Body of pancreas (tissue), 4 donors: Measurements from ENCODE around the gene NOP16. TPM values are rescaled to one million over a fixed set of nuclear protein-coding genes. Genes with fewer than 3 reads are reported as not detected.

ENCODE experiments used
- ATAC-seq: fragments of 150-250 bp; one replicate; pipeline ENCODE4 v1.9.1; 2016
- DNase-seq, 4 donors: peaks; one replicate each; pipeline ENCODE4 v3.0.0-alpha.2; 2019
- H3K27ac ChIP-seq, 4 donors: fragments of 200-600 bp; sonication (generic); 1 replicate in 3 of 4; 2 replicates in 1 of 4; pipeline versions ENCODE4 v1.5.1 to v1.6.1; 2016 to 2019; ENCODE audit warnings: mild to moderate bottlenecking in 1 of 4, mixed read lengths in 1 of 4, moderate library complexity in 1 of 4
- H3K27me3 ChIP-seq, 2 donors: fragments of 200-600 bp; sonication (generic); one replicate each; pipeline ENCODE4 v1.6.0; 2016; ENCODE audit warnings: mild to moderate bottlenecking in 1 of 2
- H3K36me3 ChIP-seq, 2 donors: fragments of 200-600 bp; sonication (generic); replicated peaks in 1 of 2; 2 replicates each; pipeline ENCODE4 v1.5.1; 2016; ENCODE audit warnings: low read depth in 2 of 2; ENCODE audit not compliant: insufficient read depth in 1 of 2
- H3K4me1 ChIP-seq: fragments of 200-600 bp; sonication (generic); one replicate; pipeline ENCODE4 v1.6.0; 2016
- H3K4me3 ChIP-seq, 2 donors: fragments of 200-600 bp; sonication (generic); 1 replicate in 1 of 2; 2 replicates in 1 of 2; pipeline ENCODE4 v1.5.1; 2016 to 2019
- H3K9me3 ChIP-seq, 3 donors: fragments of 200-600 bp; sonication (generic); 1 replicate in 2 of 3; 2 replicates in 1 of 3; pipeline ENCODE4 v1.5.1; 2016
- CTCF ChIP-seq, 7 experiments: fragments of 450-650 bp in 4 of 7; fragments of 200-600 bp in 3 of 7; sonication (generic) in 3 of 7; IDR thresholded peaks; one replicate each; pipeline ENCODE4 v1.5.1; 2016 to 2019; ENCODE audit warnings: antibody characterized with exemption in 7 of 7
- POLR2A ChIP-seq, 3 donors: fragments of 450-650 bp; IDR thresholded peaks; one replicate each; pipeline ENCODE4 v1.6.1; 2016; ENCODE audit warnings: antibody characterized with exemption in 3 of 3, mild to moderate bottlenecking in 2 of 3
- WGBS, 2 donors: methylation state at CpG; one replicate each; pipeline ENCODE4 v1.1.5; 2017; 5-methylcytosine and 5-hydroxymethylcytosine counted together
- intact Hi-C: fragments of 100-400 bp; cut with DNase I; formaldehyde crosslinking; loops from one replicate; pipeline ENCODE4 v1.15.1; 2023
- total RNA-seq, 2 donors: library from RNA; depleted of rRNA; stranded (reverse); fragments of >200 nt; gene quantifications; one replicate each; pipeline ENCODE4 v1.1.0, GENCODE V29; 2016

Gene NOP16
- total RNA-seq, 2 donors from 2014 or later = 19.2 to 32.0 TPM

GRCh38 chr5:176365351-176366231 is 22.8 kb downstream of the NOP16 start, which contains the start of gene ARL10:
Gene ARL10 (plus strand): TSS chr5:176365487. CDS start chr5:176365564, 77 bp downstream.
- 1% methylated on average over 71 of the region's 108 CpGs; no CpG with 5 or more reads in 1 of the 2 donors for WGBS, 2 donors
- Histone ChIP-seq H3K27me3 (no peaks in the 10 kb centered on the region), H3K4me3 (peak within 1 kb of the TSS; percentile 36 to 52), H3K9me3 (no peaks in the 10 kb centered on the region), H3K27ac (peak within 1 kb of the TSS in 1 of 4 donors; percentile 29), H3K4me1 (peaks cover 17% of the 10 kb centered on the region), H3K36me3 (no peaks in the 10 kb centered on the region)
- DNase-seq (peak in 3 of 4 donors; percentile 10 to 34 (median 25)), ATAC-seq (no peak)
- intact Hi-C loops = no loop called here
- TF ChIP-seq CTCF (IDR thresholded peaks at IDR 0.05) = no peak

GRCh38 chr5:176364765-176365350 is 23.5 kb downstream of the NOP16 start:
- DNase-seq (no peak), ATAC-seq (no peak)
- 16 to 25% methylated on average over 9 to 28 of the region's 28 CpGs for WGBS, 2 donors
- peak overlapping the region in 1 of 4 donors; percentile 29 for H3K27ac ChIP-seq
- H3K27me3 ChIP-seq = no peaks in the 10 kb centered on the region
- H3K9me3 ChIP-seq = no peaks in the 10 kb centered on the region
- H3K4me3 ChIP-seq = peak overlapping the region; percentile 36 to 52
- TF ChIP-seq POLR2A (IDR thresholded peaks at IDR 0.05) (no peak), CTCF (IDR thresholded peaks at IDR 0.05) (no peak)
- intact Hi-C loops = no loop called here
- H3K36me3 ChIP-seq = no peaks in the 10 kb centered on the region
- peaks cover 23% of the 10 kb centered on the region for H3K4me1 ChIP-seq

GRCh38 chr5:176362233-176362490 is 26.2 kb downstream of the NOP16 start:
- no peak for TF ChIP-seq POLR2A (IDR thresholded peaks at IDR 0.05)
- no peak for TF ChIP-seq CTCF (IDR thresholded peaks at IDR 0.05)
- Histone ChIP-seq H3K27ac (peak overlapping the region in 1 of 4 donors; percentile 81), H3K27me3 (no peaks in the 10 kb centered on the region), H3K4me1 (peaks cover 28% of the 10 kb centered on the region), H3K4me3 (no peak overlapping the region), H3K9me3 (no peaks in the 10 kb centered on the region), H3K36me3 (no peaks in the 10 kb centered on the region)
- DNase-seq = no peak
- intact Hi-C loops = no loop called here
- no peak for ATAC-seq
- WGBS, 2 donors = 60 to 80% methylated on average over 8 of the region's 8 CpGs

GRCh38 chr5:176361437-176362232 is 26.8 kb downstream of the NOP16 start, which contains the start of gene KIAA1191:
Gene KIAA1191 (minus strand): TSS chr5:176361764. CDS start chr5:176359508, 2,256 bp downstream.
- Histone ChIP-seq H3K9me3 (no peaks in the 10 kb centered on the region), H3K27me3 (no peaks in the 10 kb centered on the region), H3K4me1 (peaks cover 28% of the 10 kb centered on the region), H3K4me3 (peak within 1 kb of the TSS; percentile 68 to 99), H3K36me3 (no peaks in the 10 kb centered on the region), H3K27ac (peak within 1 kb of the TSS; percentile 59 to 90 (median 81))
- intact Hi-C loops = no loop called here
- peak in 4 of 7 experiments; percentile 10 to 37 (median 34) for TF ChIP-seq CTCF (IDR thresholded peaks at IDR 0.05)
- peak; percentile 87 to 96 (median 95) for TF ChIP-seq POLR2A (IDR thresholded peaks at IDR 0.05)
- WGBS, 2 donors = 2 to 5% methylated on average over 10 to 54 of the region's 56 CpGs
- ATAC-seq (peak; percentile 98), DNase-seq (peak; percentile 92 to 96 (median 94))
